Thoracic aorta (tissue), 2 donors: ENCODE data around the gene RCAN1. TPM values are rescaled to one million over a fixed set of nuclear protein-coding genes. Genes with fewer than 3 reads are reported as not detected.

ENCODE experiments used
- ATAC-seq: fragments of 150-250 bp; one replicate; pipeline ENCODE4 v1.8.0; 2017; ENCODE audit warnings: low read depth; ENCODE audit not compliant: insufficient number of reproducible peaks, low FRiP score
- DNase-seq: peaks from one replicate; pipeline ENCODE4 v3.0.0-alpha.2; 2020; ENCODE audit warnings: low spot score
- H3K27ac ChIP-seq, 2 donors: fragments of 200-600 bp; sonication (generic); 1 replicate in 1 of 2; 2 replicates in 1 of 2; pipeline ENCODE4 v1.5.1; 2016; ENCODE audit warnings: mild to moderate bottlenecking in 2 of 2, moderate library complexity in 2 of 2
- H3K27me3 ChIP-seq: fragments of 200-600 bp; sonication (generic); replicated peaks from 2 replicates; pipeline ENCODE4 v1.6.0; 2016; ENCODE audit warnings: mild to moderate bottlenecking; ENCODE audit not compliant: insufficient read depth
- H3K36me3 ChIP-seq: fragments of 200-600 bp; sonication (generic); one replicate; pipeline ENCODE4 v1.5.1; 2016
- H3K4me1 ChIP-seq, 2 donors: fragments of 200-600 bp; sonication (generic); 1 replicate in 1 of 2; 2 replicates in 1 of 2; pipeline versions ENCODE4 v1.5.1 to v1.6.0; 2016; ENCODE audit warnings: low read depth in 2 of 2, mild to moderate bottlenecking in 1 of 2; ENCODE audit not compliant: control insufficient read depth in 1 of 2
- H3K4me3 ChIP-seq: fragments of 200-600 bp; sonication (generic); 2 replicates; pipeline ENCODE4 v1.5.1; 2016; ENCODE audit warnings: mild to moderate bottlenecking
- H3K9me3 ChIP-seq: fragments of 200-600 bp; sonication (generic); 2 replicates; pipeline ENCODE4 v1.5.1; 2016
- total RNA-seq, 2 donors: library from RNA; depleted of rRNA; stranded (reverse); fragments of >200 nt; gene quantifications; one replicate each; pipeline versions ENCODE4 v1.1.0 to v1.2.3, GENCODE V29; 2016
- TF ChIP-seq, protein P1 (sequence below): fragments of 200-600 bp; sonication (generic); IDR thresholded peaks from one replicate; pipeline ENCODE4 v1.5.1; 2019; ENCODE audit warnings: antibody characterized with exemption

Gene RCAN1
- total RNA-seq, 2 donors from 2014 or later: 39.3 to 45.2 TPM

DNA sequence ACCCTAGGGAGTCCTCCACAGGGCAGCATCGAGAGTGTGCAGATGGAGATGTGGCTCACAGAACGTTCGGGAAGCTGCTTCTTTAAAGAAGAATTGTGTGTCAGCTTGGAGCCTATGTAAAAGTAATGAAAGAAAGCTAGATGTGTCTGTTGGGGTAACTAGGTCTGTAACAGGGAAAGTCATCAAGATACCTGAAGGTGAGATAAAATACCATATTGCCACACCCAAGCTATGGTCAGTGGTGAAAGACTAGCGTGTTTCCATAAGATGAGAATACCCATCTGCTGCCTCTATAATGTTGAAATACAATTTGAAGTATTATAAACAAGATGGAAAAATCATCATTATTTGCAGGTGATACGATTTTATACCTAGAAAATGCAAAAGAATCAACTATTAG, 17.5 kb downstream of the RCAN1 start:
- Histone ChIP-seq H3K27ac (no peak overlapping the region), H3K36me3 (no peaks in the 10 kb centered on the region), H3K27me3 (no peaks in the 10 kb centered on the region), H3K4me1 (peaks cover 4 to 10% of the 10 kb centered on the region in 2 donors), H3K4me3 (no peak overlapping the region), H3K9me3 (no peaks in the 10 kb centered on the region)
- DNase-seq (no peak), ATAC-seq (no peak)
- TF ChIP-seq, protein P1, sequence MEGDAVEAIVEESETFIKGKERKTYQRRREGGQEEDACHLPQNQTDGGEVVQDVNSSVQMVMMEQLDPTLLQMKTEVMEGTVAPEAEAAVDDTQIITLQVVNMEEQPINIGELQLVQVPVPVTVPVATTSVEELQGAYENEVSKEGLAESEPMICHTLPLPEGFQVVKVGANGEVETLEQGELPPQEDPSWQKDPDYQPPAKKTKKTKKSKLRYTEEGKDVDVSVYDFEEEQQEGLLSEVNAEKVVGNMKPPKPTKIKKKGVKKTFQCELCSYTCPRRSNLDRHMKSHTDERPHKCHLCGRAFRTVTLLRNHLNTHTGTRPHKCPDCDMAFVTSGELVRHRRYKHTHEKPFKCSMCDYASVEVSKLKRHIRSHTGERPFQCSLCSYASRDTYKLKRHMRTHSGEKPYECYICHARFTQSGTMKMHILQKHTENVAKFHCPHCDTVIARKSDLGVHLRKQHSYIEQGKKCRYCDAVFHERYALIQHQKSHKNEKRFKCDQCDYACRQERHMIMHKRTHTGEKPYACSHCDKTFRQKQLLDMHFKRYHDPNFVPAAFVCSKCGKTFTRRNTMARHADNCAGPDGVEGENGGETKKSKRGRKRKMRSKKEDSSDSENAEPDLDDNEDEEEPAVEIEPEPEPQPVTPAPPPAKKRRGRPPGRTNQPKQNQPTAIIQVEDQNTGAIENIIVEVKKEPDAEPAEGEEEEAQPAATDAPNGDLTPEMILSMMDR: no peak

DNA sequence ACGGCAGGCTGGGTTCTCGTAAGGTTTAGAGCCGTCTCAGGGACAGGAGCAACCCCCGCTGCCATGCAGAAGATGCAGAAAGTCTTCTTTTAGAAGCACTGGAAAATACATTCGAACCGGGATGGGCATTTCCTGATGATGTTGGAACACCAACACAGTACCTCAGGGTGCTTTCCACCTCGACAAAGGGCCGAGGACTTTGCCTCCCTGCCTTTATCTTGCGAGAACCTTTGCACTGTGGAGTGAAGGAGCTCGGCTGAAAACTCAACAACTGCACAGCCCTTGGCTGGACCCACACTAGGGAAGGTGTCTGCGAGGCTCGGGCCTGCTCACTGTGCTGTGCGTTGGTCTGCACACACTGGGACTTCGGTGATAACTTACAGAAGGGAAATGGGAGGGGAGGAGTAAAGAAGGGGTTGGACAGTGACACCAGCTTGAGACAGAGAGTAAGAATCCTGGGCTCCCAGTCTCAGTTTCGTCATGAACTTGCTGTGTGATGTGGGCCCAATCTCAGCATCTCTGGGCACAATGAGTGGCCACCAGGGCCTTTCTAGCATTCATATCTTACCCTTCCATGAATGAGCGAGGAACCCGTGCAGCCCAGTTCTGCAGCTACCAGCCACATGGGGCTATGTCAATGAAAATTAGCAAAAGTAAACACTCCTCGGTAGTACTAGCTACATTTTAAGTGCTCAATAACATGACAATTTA, 18.2 kb downstream of the RCAN1 start:
- no peaks in the 10 kb centered on the region for H3K36me3 ChIP-seq
- no peaks in the 10 kb centered on the region for H3K9me3 ChIP-seq
- H3K4me1 ChIP-seq: peaks cover 5 to 17% of the 10 kb centered on the region in 2 donors
- TF ChIP-seq, protein P1: no peak
- H3K4me3 ChIP-seq: no peak overlapping the region
- H3K27me3 ChIP-seq: no peaks in the 10 kb centered on the region
- H3K27ac ChIP-seq: no peak overlapping the region
- no peak for ATAC-seq
- no peak for DNase-seq

DNA sequence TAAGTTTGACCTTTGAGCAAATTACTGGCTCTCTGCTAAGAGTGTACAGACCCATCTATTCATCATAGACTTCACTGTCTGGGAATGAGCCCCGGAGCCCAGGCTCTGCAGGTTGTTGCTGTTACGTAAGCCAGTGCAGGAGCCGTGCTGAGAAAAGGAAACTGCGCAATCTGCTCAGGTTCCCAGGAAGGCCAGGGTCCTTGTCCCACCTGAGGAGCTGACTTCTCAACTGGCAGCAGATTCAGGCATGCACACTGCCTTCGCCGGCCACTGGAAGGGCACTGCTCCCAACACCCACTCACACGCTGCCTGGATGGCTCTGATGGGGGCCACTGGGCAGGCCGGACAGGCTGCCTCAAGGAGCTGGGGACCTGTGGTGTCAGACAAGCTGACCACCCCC, 19.5 kb downstream of the RCAN1 start:
- no peaks in the 10 kb centered on the region for H3K36me3 ChIP-seq
- H3K4me1 ChIP-seq: peaks cover 5 to 22% of the 10 kb centered on the region in 2 donors
- H3K9me3 ChIP-seq: no peaks in the 10 kb centered on the region
- H3K4me3 ChIP-seq: no peak overlapping the region
- no peak for ATAC-seq
- no peaks in the 10 kb centered on the region for H3K27me3 ChIP-seq
- H3K27ac ChIP-seq: no peak overlapping the region
- DNase-seq: no peak
- TF ChIP-seq, protein P1: no peak

DNA sequence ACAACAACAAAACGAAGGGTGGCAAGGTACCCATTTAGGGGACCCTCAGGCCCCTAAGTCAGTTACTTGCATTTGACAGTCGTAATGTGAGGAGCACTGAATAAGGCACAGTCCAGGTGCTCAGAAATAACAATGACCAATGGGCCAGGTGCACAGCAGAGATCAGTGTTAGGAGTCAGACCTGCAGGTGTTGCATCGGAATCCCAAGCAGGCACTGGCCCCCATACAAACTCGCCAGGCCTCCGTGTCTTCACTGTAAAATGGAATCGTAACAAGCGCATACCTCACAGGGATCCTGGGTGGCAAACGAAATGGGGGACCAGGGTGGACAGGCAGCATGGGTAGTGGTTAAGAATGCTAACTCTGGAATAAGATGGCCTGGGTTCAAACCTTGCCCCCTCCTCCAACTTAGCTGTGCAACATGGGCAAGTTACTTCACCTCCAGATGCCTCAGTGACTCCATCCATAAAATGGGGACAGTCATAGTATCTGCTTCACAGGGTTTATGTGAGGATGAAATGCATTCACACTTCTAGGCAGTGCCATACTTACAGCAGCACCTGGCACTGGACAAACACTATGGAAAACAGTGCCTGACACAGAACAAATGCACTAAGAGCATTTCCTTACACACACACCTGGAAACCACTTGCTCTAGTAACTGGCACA, 20.2 kb downstream of the RCAN1 start:
- H3K4me3 ChIP-seq: no peak overlapping the region
- ATAC-seq: no peak
- TF ChIP-seq, protein P1: no peak
- peaks cover 5 to 22% of the 10 kb centered on the region in 2 donors for H3K4me1 ChIP-seq
- no peaks in the 10 kb centered on the region for H3K36me3 ChIP-seq
- H3K9me3 ChIP-seq: no peaks in the 10 kb centered on the region
- no peak for DNase-seq
- no peak overlapping the region for H3K27ac ChIP-seq
- no peaks in the 10 kb centered on the region for H3K27me3 ChIP-seq

DNA sequence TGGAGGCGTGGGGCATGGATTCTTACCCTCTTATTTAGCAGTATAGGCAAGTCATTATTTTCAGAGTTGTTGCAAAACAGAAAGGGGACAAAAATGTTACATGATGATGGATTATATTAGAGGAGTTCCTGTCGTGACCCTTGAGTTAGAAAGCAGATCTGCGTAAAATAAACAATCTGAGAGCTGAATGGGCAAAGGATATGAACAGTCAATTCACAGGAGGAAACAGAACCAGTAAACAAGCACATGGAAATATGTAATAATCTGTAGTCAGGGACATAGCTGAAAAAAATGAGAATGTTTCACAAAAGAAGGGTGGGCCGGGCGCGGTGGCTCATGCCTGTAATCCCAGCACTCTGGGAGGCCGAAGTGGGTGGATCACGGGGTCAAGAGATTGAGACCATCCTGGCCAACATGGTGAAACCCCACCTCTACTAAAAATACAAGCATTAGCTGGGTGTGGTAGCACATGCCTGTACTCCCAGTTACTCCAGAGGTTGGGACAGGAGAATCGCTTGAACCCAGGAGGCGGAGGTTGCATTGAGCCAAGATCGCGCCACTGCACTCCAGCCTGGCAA, 20.9 kb downstream of the RCAN1 start:
- H3K27me3 ChIP-seq: no peaks in the 10 kb centered on the region
- DNase-seq (no peak), ATAC-seq (no peak)
- no peak overlapping the region for H3K4me3 ChIP-seq
- peaks cover 5 to 22% of the 10 kb centered on the region in 2 donors for H3K4me1 ChIP-seq
- no peaks in the 10 kb centered on the region for H3K9me3 ChIP-seq
- no peaks in the 10 kb centered on the region for H3K36me3 ChIP-seq
- TF ChIP-seq, protein P1: no peak
- no peak overlapping the region for H3K27ac ChIP-seq
